Gastrocnemius medialis (tissue), 4 donors: ENCODE results near the gene PRM2. TPM values are rescaled to one million over a fixed set of nuclear protein-coding genes. Genes with fewer than 3 reads are reported as not detected.

Experiments used
- ATAC-seq, 2 donors: fragments of 150-250 bp; one replicate each; pipeline ENCODE4 v1.9.1; 2016
- DNase-seq, 2 donors: peaks; one replicate each; pipeline ENCODE4 v3.0.0-alpha.2; 2019
- H3K27ac ChIP-seq, 4 donors: fragments of 200-600 bp; sonication (generic); 1 replicate in 1 of 4; 2 replicates in 3 of 4; pipeline ENCODE4 v1.5.1; 2016 to 2018; ENCODE audit warnings: mild to moderate bottlenecking in 2 of 4, moderate library complexity in 1 of 4
- H3K27me3 ChIP-seq, 3 donors: fragments of 200-600 bp; sonication (generic) in 2 of 3; 1 replicate in 1 of 3; 2 replicates in 2 of 3; pipeline versions ENCODE4 v1.5.1 to v1.6.0; 2016 to 2019; ENCODE audit warnings: mild to moderate bottlenecking in 1 of 3, moderate library complexity in 1 of 3
- H3K36me3 ChIP-seq, 2 donors: fragments of 200-600 bp; sonication (generic) in 1 of 2; one replicate each; pipeline ENCODE4 v1.5.1; 2017 to 2018
- H3K4me1 ChIP-seq, 2 donors: fragments of 200-600 bp; sonication (generic) in 1 of 2; one replicate each; pipeline ENCODE4 v1.5.1; 2016 to 2017; ENCODE audit warnings: mild to moderate bottlenecking in 2 of 2
- H3K4me3 ChIP-seq, 4 donors: fragments of 200-600 bp; sonication (generic) in 3 of 4; 1 replicate in 1 of 4; 2 replicates in 3 of 4; pipeline ENCODE4 v1.5.1; 2016 to 2019; ENCODE audit warnings: mild to moderate bottlenecking in 2 of 4
- H3K9me3 ChIP-seq, 3 donors: fragments of 200-600 bp; sonication (generic) in 2 of 3; 1 replicate in 1 of 3; 2 replicates in 2 of 3; pipeline ENCODE4 v1.5.1; 2016 to 2019
- CTCF ChIP-seq, 5 experiments: fragments of 450-650 bp in 3 of 5; fragments of 200-600 bp in 2 of 5; sonication (generic) in 2 of 5; IDR thresholded peaks in 4 of 5; conservative IDR thresholded peaks in 1 of 5; 1 replicate in 4 of 5; 2 replicates in 1 of 5; pipeline ENCODE4 v1.5.1; 2016 to 2019; ENCODE audit warnings: antibody characterized with exemption in 5 of 5, mild to moderate bottlenecking in 3 of 5, moderate library complexity in 3 of 5
- POLR2A ChIP-seq, 2 donors: fragments of 450-650 bp; IDR thresholded peaks; one replicate each; pipeline ENCODE4 v1.6.1; 2017; ENCODE audit warnings: antibody characterized with exemption in 2 of 2, mild to moderate bottlenecking in 2 of 2, moderate library complexity in 2 of 2
- in situ Hi-C, 4 donors: fragments of 200-750 bp; cut with MboI; loops; one replicate each; pipeline versions ENCODE4 v1.15.0 to v1.8.0; 2017; ENCODE audit warnings: low sequenced_read_pairs in 4 of 4
- intact Hi-C: fragments of 100-400 bp; cut with DNase I; formaldehyde crosslinking; loops from one replicate; pipeline ENCODE4 v1.15.1; 2023; ENCODE audit warnings: low total_unique reads
- total RNA-seq, 4 donors: library from RNA; depleted of rRNA; stranded (reverse); fragments of >200 nt; gene quantifications; one replicate each; pipeline versions ENCODE4 v1.1.0 to v1.2.3, GENCODE V29; 2016

PRM2 gene
- total RNA-seq, 4 donors from 2014 or later = not detected

GRCh38 chr16:11321662-11322061, 45.4 kb upstream of the PRM2 start:
- no peaks in the 10 kb centered on the region for H3K9me3 ChIP-seq
- no peaks in the 10 kb centered on the region for H3K27me3 ChIP-seq
- intact Hi-C loops = no loop called here
- no peak overlapping the region for H3K27ac ChIP-seq
- in situ Hi-C loops = no loop called here
- DNase-seq = no peak
- H3K36me3 ChIP-seq = no peaks in the 10 kb centered on the region
- peaks cover 0 to 7% of the 10 kb centered on the region in 2 donors for H3K4me1 ChIP-seq
- no peak overlapping the region for H3K4me3 ChIP-seq
- TF ChIP-seq POLR2A (IDR thresholded peaks at IDR 0.05) = no peak
- no peak for TF ChIP-seq CTCF (IDR thresholded peaks at IDR 0.05 in 4 of 5, conservative IDR thresholded peaks at IDR 0.05 in 1 of 5)
- no peak for ATAC-seq

- DNase-seq = no peak
- TF ChIP-seq CTCF (IDR thresholded peaks at IDR 0.05 in 4 of 5, conservative IDR thresholded peaks at IDR 0.05 in 1 of 5) (no peak), POLR2A (IDR thresholded peaks at IDR 0.05) (no peak)
- in situ Hi-C loops (no loop called here), intact Hi-C loops (no loop called here)
- H3K4me1 ChIP-seq = no peaks in the 10 kb centered on the region
- H3K4me3 ChIP-seq = no peak overlapping the region
- no peak for ATAC-seq
- H3K9me3 ChIP-seq = no peaks in the 10 kb centered on the region
- H3K36me3 ChIP-seq = no peaks in the 10 kb centered on the region
- no peaks in the 10 kb centered on the region for H3K27me3 ChIP-seq
- no peak overlapping the region for H3K27ac ChIP-seq
Measured at GRCh38 chr16:11320170-11320569, 43.9 kb upstream of the PRM2 start.

GRCh38 chr16:11319529-11320146, 43.4 kb upstream of the PRM2 start:
- Histone ChIP-seq H3K4me1 (no peaks in the 10 kb centered on the region), H3K27me3 (no peaks in the 10 kb centered on the region), H3K36me3 (no peaks in the 10 kb centered on the region), H3K9me3 (no peaks in the 10 kb centered on the region), H3K27ac (no peak overlapping the region), H3K4me3 (no peak overlapping the region)
- intact Hi-C loops (no loop called here), in situ Hi-C loops (no loop called here)
- TF ChIP-seq CTCF (IDR thresholded peaks at IDR 0.05 in 4 of 5, conservative IDR thresholded peaks at IDR 0.05 in 1 of 5) = no peak
- TF ChIP-seq POLR2A (IDR thresholded peaks at IDR 0.05) = no peak
- DNase-seq = no peak
- ATAC-seq = no peak

- TF ChIP-seq CTCF (IDR thresholded peaks at IDR 0.05 in 4 of 5, conservative IDR thresholded peaks at IDR 0.05 in 1 of 5) (no peak), POLR2A (IDR thresholded peaks at IDR 0.05) (no peak)
- DNase-seq = no peak
- H3K36me3 ChIP-seq = no peaks in the 10 kb centered on the region
- no peak overlapping the region for H3K27ac ChIP-seq
- intact Hi-C loops = no loop called here
- ATAC-seq = no peak
- no peaks in the 10 kb centered on the region for H3K27me3 ChIP-seq
- H3K4me3 ChIP-seq = no peak overlapping the region
- no peaks in the 10 kb centered on the region for H3K4me1 ChIP-seq
- in situ Hi-C loops = no loop called here
- no peaks in the 10 kb centered on the region for H3K9me3 ChIP-seq
Measured at GRCh38 chr16:11318817-11319216, 42.5 kb upstream of the PRM2 start.
